GM23248 (cell line): ENCODE measurements around the gene IARS1. TPM values are rescaled to one million over a fixed set of nuclear protein-coding genes. Genes with fewer than 3 reads are reported as not detected.

Experiments used
- DNase-seq: peaks from one replicate; pipeline ENCODE4 v3.0.0-alpha.2; 2015
- H2AFZ ChIP-seq: fragments of 200-600 bp; sonication (generic); 2 replicates; pipeline ENCODE4 v1.6.1; 2016; ENCODE audit warnings: antibody characterized with exemption
- H3F3A ChIP-seq: fragments of 200-600 bp; sonication (generic); 2 replicates; pipeline ENCODE4 v1.6.1; 2016; ENCODE audit warnings: mild to moderate bottlenecking, antibody characterized with exemption, mixed run types; ENCODE audit not compliant: insufficient read depth
- H3K27ac ChIP-seq: fragments of 200-600 bp; sonication (generic); 2 replicates; pipeline ENCODE4 v1.5.1; 2016; ENCODE audit warnings: mild to moderate bottlenecking
- H3K27me3 ChIP-seq: fragments of 200-600 bp; sonication (generic); replicated peaks from 2 replicates; pipeline ENCODE4 v1.6.1; 2016; ENCODE audit warnings: mild to moderate bottlenecking; ENCODE audit not compliant: insufficient read depth
- H3K36me3 ChIP-seq: fragments of 200-600 bp; sonication (generic); 2 replicates; pipeline ENCODE4 v1.6.1; 2016; ENCODE audit warnings: low read depth, mild to moderate bottlenecking
- H3K4me1 ChIP-seq: fragments of 200-600 bp; sonication (generic); 2 replicates; pipeline ENCODE4 v1.6.1; 2016; ENCODE audit warnings: mild to moderate bottlenecking; ENCODE audit not compliant: insufficient read depth
- H3K4me2 ChIP-seq: fragments of 200-600 bp; sonication (generic); one replicate; pipeline ENCODE4 v1.6.1; 2016; ENCODE audit warnings: mild to moderate bottlenecking; ENCODE audit not compliant: unreplicated experiment
- H3K4me3 ChIP-seq: fragments of 200-600 bp; sonication (generic); 2 replicates; pipeline ENCODE4 v1.5.1; 2016; ENCODE audit warnings: mild to moderate bottlenecking
- H3K79me2 ChIP-seq: fragments of 200-600 bp; sonication (generic); 2 replicates; pipeline ENCODE4 v1.6.1; 2016; ENCODE audit warnings: mild to moderate bottlenecking; ENCODE audit not compliant: insufficient read depth
- H3K9ac ChIP-seq: fragments of 200-600 bp; sonication (generic); 2 replicates; pipeline ENCODE4 v1.6.1; 2016; ENCODE audit warnings: mild to moderate bottlenecking
- H3K9me2 ChIP-seq: fragments of 200-600 bp; sonication (generic); 2 replicates; pipeline ENCODE4 v1.6.1; 2016; ENCODE audit warnings: mixed run types, mild to moderate bottlenecking, moderate library complexity; ENCODE audit not compliant: insufficient read depth
- H3K9me3 ChIP-seq: fragments of 200-600 bp; sonication (generic); one replicate; pipeline ENCODE4 v1.6.1; 2017; ENCODE audit warnings: low read depth
- H4K20me1 ChIP-seq: fragments of 200-600 bp; sonication (generic); 2 replicates; pipeline ENCODE4 v1.6.0; 2016; ENCODE audit not compliant: insufficient read depth
- EZH2 ChIP-seq: fragments of 200-600 bp; sonication (generic); IDR thresholded peaks from 2 replicates; pipeline ENCODE4 v1.6.1; 2018; ENCODE audit warnings: antibody characterized with exemption, mild to moderate bottlenecking; ENCODE audit not compliant: insufficient read depth, poor library complexity, severe bottlenecking
- EZH2phosphoT487 ChIP-seq: fragments of 200-600 bp; sonication (generic); IDR thresholded peaks from 2 replicates; pipeline ENCODE4 v1.6.1; 2018; ENCODE audit warnings: antibody characterized with exemption, moderate library complexity, mild to moderate bottlenecking, low read depth; ENCODE audit not compliant: insufficient read depth
- WGBS, 2 experiments: methylation state at CpG; one replicate each; pipeline ENCODE4 v1.1.6; 2015 to 2017; ENCODE audit warnings: low lambda C conversion rate in 2 of 2, low coverage in 1 of 2; ENCODE audit errors: missing lambda C conversion rate in 2 of 2; 5-methylcytosine and 5-hydroxymethylcytosine counted together
- in situ Hi-C: fragments of 300-500 bp; cut with MboI; formaldehyde crosslinking; loops from 2 replicates; pipeline ENCODE4 v1.15.0; 2020
- polyA plus RNA-seq: library from polyadenylated mRNA; unstranded; fragments of >200 nt; fragmentation: Nextera tagmentation; extraction: Ambion mirVana; gene quantifications from 2 replicates; pipeline ENCODE4 v1.2.1, GENCODE V29; 2016
- total RNA-seq: library from RNA; depleted of rRNA; stranded (reverse); fragments of >200 nt; shearing (Covaris generic); gene quantifications from 2 replicates; pipeline ENCODE4 v1.2.3, GENCODE V29; 2014

The IARS1 gene
- total and polyA plus RNA-seq, 2 experiments from 2014 or later, result 223 to 343 TPM

GRCh38 chr9:92300936-92301335, 7.4 kb upstream of the IARS1 start:
- H3K79me2 ChIP-seq, result peaks cover 7% of the 10 kb centered on the region; the same call in 1 of the 2 replicates
- in situ Hi-C loops, result no loop called here
- DNase-seq, result no peak

DNA sequence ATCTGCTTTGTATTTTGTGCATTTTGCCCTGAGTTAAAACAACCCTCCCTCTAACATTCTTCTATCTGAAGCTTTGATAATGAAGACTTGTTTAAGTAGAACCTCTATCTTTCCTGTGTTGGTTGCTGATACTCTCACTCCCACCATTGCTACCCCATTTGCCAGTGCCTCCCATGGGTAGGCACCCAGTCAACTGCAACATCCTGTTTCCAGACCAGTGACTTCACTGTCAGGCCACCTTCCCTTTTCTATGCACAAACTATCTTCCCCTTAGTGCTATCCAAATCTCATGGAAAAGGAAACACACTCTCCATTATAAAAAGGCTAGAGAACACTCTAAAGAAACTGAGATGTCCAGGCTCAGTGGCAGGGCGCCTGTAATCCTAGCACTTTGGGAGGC, 5.6 kb upstream of the IARS1 start:
- Histone ChIP-seq H3K27me3 (no peaks in the 10 kb centered on the region), H3K36me3 (peaks cover 61% of the 10 kb centered on the region), H3K79me2 (peaks cover 18% of the 10 kb centered on the region), H3F3A (peaks cover 32% of the 10 kb centered on the region), H4K20me1 (no peaks in the 10 kb centered on the region), H3K9ac (no peak overlapping the region), H2AFZ (no peak overlapping the region), H3K27ac (no peak overlapping the region), H3K4me3 (no peak overlapping the region), H3K9me2 (no peaks in the 10 kb centered on the region), H3K4me2 (no peak overlapping the region), H3K9me3 (no peaks in the 10 kb centered on the region), H3K4me1 (peaks cover 11% of the 10 kb centered on the region)
- in situ Hi-C loops, result no loop called here
- TF ChIP-seq EZH2 (no peak), EZH2phosphoT487 (no peak)
- DNase-seq, result no peak
- 59 to 63% methylated on average over 1 of the region's 1 CpG for WGBS, 2 experiments

More at GRCh38 chr9:92300936-92301335, 7.4 kb upstream of the IARS1 start:
- Histone ChIP-seq H2AFZ (no peak overlapping the region), H4K20me1 (no peaks in the 10 kb centered on the region), H3F3A (peaks cover 16% of the 10 kb centered on the region), H3K27ac (no peak overlapping the region), H3K36me3 (peaks cover 75% of the 10 kb centered on the region), H3K9me2 (no peaks in the 10 kb centered on the region), H3K27me3 (no peaks in the 10 kb centered on the region), H3K9ac (no peak overlapping the region), H3K4me3 (no peak overlapping the region), H3K4me1 (no peaks in the 10 kb centered on the region), H3K9me3 (no peaks in the 10 kb centered on the region), H3K4me2 (no peak overlapping the region)
- 56 to 61% methylated on average over 1 of the region's 1 CpG for WGBS, 2 experiments
- no peak for TF ChIP-seq EZH2
- TF ChIP-seq EZH2phosphoT487, result no peak

- TF ChIP-seq EZH2phosphoT487 (no peak), EZH2 (no peak)
- peaks cover 18% of the 10 kb centered on the region for H3K79me2 ChIP-seq
- H2AFZ ChIP-seq, result no peak overlapping the region
- no peaks in the 10 kb centered on the region for H3K9me2 ChIP-seq
- WGBS, 2 experiments, result 89 to 92% methylated on average over 3 of the region's 3 CpGs
- H3K36me3 ChIP-seq, result peaks cover 58% of the 10 kb centered on the region
- no peaks in the 10 kb centered on the region for H3K27me3 ChIP-seq
- no peaks in the 10 kb centered on the region for H3K9me3 ChIP-seq
- H3K4me2 ChIP-seq, result no peak overlapping the region
- H4K20me1 ChIP-seq, result no peaks in the 10 kb centered on the region
- no peak overlapping the region for H3K9ac ChIP-seq
- no peak overlapping the region for H3K27ac ChIP-seq
- no peak overlapping the region for H3K4me3 ChIP-seq
- no peak for DNase-seq
- H3K4me1 ChIP-seq, result peaks cover 11% of the 10 kb centered on the region
- peaks cover 37% of the 10 kb centered on the region for H3F3A ChIP-seq
- in situ Hi-C loops, result no loop called here
Observed at GRCh38 chr9:92298036-92298435, 4.5 kb upstream of the IARS1 start.

DNA sequence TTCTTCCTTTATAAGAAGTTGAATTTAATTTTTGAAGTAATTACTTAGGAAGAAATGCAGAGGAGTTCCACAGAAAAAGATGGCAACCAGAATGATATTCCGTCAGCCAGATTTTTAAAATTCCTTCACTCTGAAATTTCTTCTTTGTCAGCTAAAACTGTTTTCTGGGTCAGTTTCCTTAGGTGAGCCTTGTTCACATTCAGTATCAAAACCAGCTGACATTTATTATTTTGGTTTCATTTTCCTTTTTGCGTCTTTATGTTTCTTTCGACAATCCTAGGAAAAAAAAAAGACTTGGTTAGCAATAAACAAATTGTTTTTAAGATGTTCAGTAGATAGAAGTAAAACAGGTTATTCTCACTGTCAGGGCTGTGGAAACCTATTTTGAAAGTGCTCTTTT, 4.1 kb upstream of the IARS1 start:
- peaks cover 11% of the 10 kb centered on the region for H3K4me1 ChIP-seq
- H4K20me1 ChIP-seq, result no peaks in the 10 kb centered on the region
- no peak overlapping the region for H3K27ac ChIP-seq
- no peak overlapping the region for H3K4me3 ChIP-seq
- peaks cover 20% of the 10 kb centered on the region for H3K79me2 ChIP-seq
- no peak overlapping the region for H3K9ac ChIP-seq
- 78% methylated on average over 3 of the region's 3 CpGs for WGBS, 2 experiments
- H3K4me2 ChIP-seq, result no peak overlapping the region
- H3K9me2 ChIP-seq, result no peaks in the 10 kb centered on the region
- TF ChIP-seq EZH2phosphoT487, result no peak
- TF ChIP-seq EZH2, result no peak
- no peak overlapping the region for H2AFZ ChIP-seq
- in situ Hi-C loops, result no loop called here
- no peaks in the 10 kb centered on the region for H3K9me3 ChIP-seq
- peaks cover 53% of the 10 kb centered on the region for H3K36me3 ChIP-seq
- no peak for DNase-seq
- H3K27me3 ChIP-seq, result no peaks in the 10 kb centered on the region
- H3F3A ChIP-seq, result peaks cover 42% of the 10 kb centered on the region

DNA sequence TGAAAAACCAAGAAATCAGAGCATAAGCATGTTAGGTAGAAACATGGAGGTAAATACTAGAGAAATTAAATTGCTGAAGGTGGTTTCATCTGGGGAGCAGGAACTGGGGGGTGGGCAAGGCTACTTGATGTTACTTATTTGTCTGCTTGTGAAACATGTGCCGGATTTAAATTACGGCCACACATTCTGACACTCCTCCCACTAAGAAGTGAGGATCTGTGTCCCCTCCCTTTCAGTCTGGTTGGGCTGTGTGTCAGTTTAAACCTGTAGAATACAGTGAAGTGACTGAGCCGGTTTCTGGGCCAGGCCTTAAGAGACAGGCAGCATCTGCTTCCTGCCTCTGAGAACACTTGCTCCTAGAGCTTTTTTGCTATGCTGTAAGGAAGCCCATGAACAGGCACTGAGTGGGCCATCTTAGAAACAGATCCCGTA, 2.3 kb upstream of the IARS1 start:
- TF ChIP-seq EZH2phosphoT487, result no peak
- TF ChIP-seq EZH2, result no peak
- 85% methylated on average over 4 of the region's 4 CpGs for WGBS, 2 experiments
- no peaks in the 10 kb centered on the region for H3K27me3 ChIP-seq
- H2AFZ ChIP-seq, result no peak overlapping the region
- H3K36me3 ChIP-seq, result peaks cover 43% of the 10 kb centered on the region
- no peak overlapping the region for H3K27ac ChIP-seq
- H3K9me2 ChIP-seq, result no peaks in the 10 kb centered on the region
- DNase-seq, result no peak
- in situ Hi-C loops, result no loop called here
- H4K20me1 ChIP-seq, result 0 out of 2 replicates have a peak, but pooled peaks cover 2% of the 10 kb centered on the region
- H3F3A ChIP-seq, result peaks cover 50% of the 10 kb centered on the region
- no peaks in the 10 kb centered on the region for H3K9me3 ChIP-seq
- H3K4me2 ChIP-seq, result no peak overlapping the region
- H3K79me2 ChIP-seq, result peaks cover 38% of the 10 kb centered on the region
- no peak overlapping the region for H3K4me3 ChIP-seq
- no peak overlapping the region for H3K9ac ChIP-seq
- H3K4me1 ChIP-seq, result peaks cover 23% of the 10 kb centered on the region
